HepG2 (cell line): ENCODE measurements around the gene OGFR. TPM values are rescaled to one million over a fixed set of nuclear protein-coding genes. Genes with fewer than 3 reads are reported as not detected.

Experiments
- AGO2 ChIP-seq: fragments of 200-400 bp; formaldehyde crosslinking; optimal IDR thresholded peaks from 2 replicates; pipeline ENCODE3; 2017; ENCODE audit warnings: mild to moderate bottlenecking, low read depth, low read length, moderate library complexity
- HOXA5 ChIP-seq: sonication (generic); formaldehyde crosslinking; IDR thresholded peaks from 2 replicates; pipeline ENCODE4 v1.4.0; 2020; ENCODE audit warnings: missing genetic modification reagents
- KMT2B ChIP-seq: IDR thresholded peaks from 2 replicates; pipeline ENCODE4 v1.6.1; 2016; ENCODE audit warnings: missing genetic modification reagents, missing compliant biosample characterization
- MED13 ChIP-seq: sonication (generic); formaldehyde crosslinking; IDR thresholded peaks from 2 replicates; pipeline ENCODE4 v1.5.0; 2020; ENCODE audit warnings: missing genetic modification reagents
- MEF2D ChIP-seq: sonication (generic); formaldehyde crosslinking; IDR thresholded peaks from 2 replicates; pipeline ENCODE4 v1.5.1; 2020; ENCODE audit warnings: mild to moderate bottlenecking, missing genetic modification reagents
- NCOA1 ChIP-seq: sonication (generic); formaldehyde crosslinking; IDR thresholded peaks from 2 replicates; pipeline ENCODE4 v1.9.0; 2021; ENCODE audit warnings: missing genetic modification reagents
- PHF20 ChIP-seq: sonication (generic); formaldehyde crosslinking; IDR thresholded peaks from 2 replicates; pipeline ENCODE4 v1.5.0; 2020; ENCODE audit warnings: mild to moderate bottlenecking, missing genetic modification reagents
- PITX1 ChIP-seq: sonication (generic); formaldehyde crosslinking; IDR thresholded peaks from 2 replicates; pipeline ENCODE4 v1.5.1; 2020; ENCODE audit warnings: mild to moderate bottlenecking, missing genetic modification reagents
- RARG ChIP-seq: sonication (generic); formaldehyde crosslinking; IDR thresholded peaks from 2 replicates; pipeline ENCODE4 v1.4.0; 2020; ENCODE audit warnings: low read depth, mild to moderate bottlenecking, missing genetic modification reagents
- SMC3 ChIP-seq: IDR thresholded peaks from 2 replicates; pipeline ENCODE4 v1.6.1; 2011; ENCODE audit warnings: low read length, improper control_type of control experiment
- SNAPC2 ChIP-seq: sonication (generic); formaldehyde crosslinking; IDR thresholded peaks from 2 replicates; pipeline ENCODE4 v1.8.1; 2022; ENCODE audit warnings: mild to moderate bottlenecking, missing genetic modification reagents
- ZBTB7B ChIP-seq: sonication (generic); formaldehyde crosslinking; IDR thresholded peaks from 2 replicates; pipeline ENCODE4 v1.4.0; 2020; ENCODE audit warnings: missing genetic modification reagents
- ZFP36 ChIP-seq: fragments of 150-350 bp; IDR thresholded peaks from 2 replicates; pipeline ENCODE4 v1.6.1; 2018; ENCODE audit warnings: borderline replicate concordance, low read length, low read depth; ENCODE audit not compliant: partially characterized antibody
- ZMYM3 ChIP-seq: sonication (generic); formaldehyde crosslinking; IDR thresholded peaks from 2 replicates; pipeline ENCODE4 v1.5.1; 2020; ENCODE audit warnings: mild to moderate bottlenecking, missing genetic modification reagents
- ZNF101 ChIP-seq: sonication (generic); formaldehyde crosslinking; IDR thresholded peaks from 2 replicates; pipeline ENCODE4 v1.4.0; 2020; ENCODE audit warnings: mild to moderate bottlenecking, low read depth, missing genetic modification reagents, borderline replicate concordance
- ZNF235 ChIP-seq: sonication (generic); formaldehyde crosslinking; IDR thresholded peaks from 2 replicates; pipeline ENCODE4 v1.8.1; 2023; ENCODE audit warnings: mild to moderate bottlenecking, missing genetic modification reagents, borderline replicate concordance
- ZNF256 ChIP-seq: sonication (generic); formaldehyde crosslinking; conservative IDR thresholded peaks from 2 replicates; pipeline ENCODE4 v1.4.0; 2020; ENCODE audit warnings: missing genetic modification reagents
- ZNF333 ChIP-seq: sonication (generic); formaldehyde crosslinking; IDR thresholded peaks from 2 replicates; pipeline ENCODE4 v1.4.0; 2020; ENCODE audit warnings: mild to moderate bottlenecking, missing genetic modification reagents, borderline replicate concordance
- ZNF496 ChIP-seq: sonication (generic); formaldehyde crosslinking; IDR thresholded peaks from 2 replicates; pipeline ENCODE4 v1.8.1; 2023; ENCODE audit warnings: mild to moderate bottlenecking, moderate library complexity, missing genetic modification reagents; ENCODE audit not compliant: insufficient replicate concordance
- ZNF501 ChIP-seq: sonication (generic); formaldehyde crosslinking; IDR thresholded peaks from 2 replicates; pipeline ENCODE4 v1.5.1; 2020; ENCODE audit warnings: mild to moderate bottlenecking, moderate library complexity, missing genetic modification reagents
- ZNF549 ChIP-seq: sonication (generic); formaldehyde crosslinking; IDR thresholded peaks from 2 replicates; pipeline ENCODE4 v1.5.0; 2020; ENCODE audit warnings: missing genetic modification reagents
- ZNF550 ChIP-seq: sonication (generic); formaldehyde crosslinking; IDR thresholded peaks from 2 replicates; pipeline ENCODE4 v1.4.0; 2020; ENCODE audit warnings: mild to moderate bottlenecking, missing genetic modification reagents, borderline replicate concordance
- ZNF577 ChIP-seq: sonication (generic); formaldehyde crosslinking; IDR thresholded peaks from 2 replicates; pipeline ENCODE4 v1.4.0; 2020; ENCODE audit warnings: mild to moderate bottlenecking, low read depth, missing genetic modification reagents, borderline replicate concordance
- ZNF619 ChIP-seq: sonication (generic); formaldehyde crosslinking; IDR thresholded peaks from 2 replicates; pipeline ENCODE4 v1.4.0; 2020; ENCODE audit warnings: mild to moderate bottlenecking, missing genetic modification reagents
- ZNF709 ChIP-seq: sonication (generic); formaldehyde crosslinking; IDR thresholded peaks from 2 replicates; pipeline ENCODE4 v1.5.0; 2020; ENCODE audit warnings: mild to moderate bottlenecking, missing genetic modification reagents
- ZNF749 ChIP-seq: sonication (generic); formaldehyde crosslinking; IDR thresholded peaks from 2 replicates; pipeline ENCODE4 v1.8.0; 2022; ENCODE audit warnings: mild to moderate bottlenecking, missing genetic modification reagents, moderate library complexity, borderline replicate concordance
- polyA plus RNA-seq, 8 experiments: library from polyadenylated mRNA; depleted of rRNA in 3 of 8; stranded (reverse) in 7 of 8; unstranded in 1 of 8; fragments of >200 nt; fragmentation: Illumina TruSeq in 4 of 8; extraction: Trizol in 4 of 8; gene quantifications; 2 replicates each; pipeline versions ENCODE4 v1.2.1 to v1.2.3, GENCODE V29; 2011 to 2016; ENCODE audit warnings: low read depth in 4 of 8, missing spikeins in 1 of 8, mixed read lengths in 1 of 8; ENCODE audit not compliant: insufficient read depth in 1 of 8
- total RNA-seq, 5 experiments: library from RNA; depleted of rRNA; stranded (reverse); fragments of >200 nt; fragmentation: Illumina TruSeq; extraction: Trizol; gene quantifications; 2 replicates each; pipeline ENCODE4 v1.2.3, GENCODE V29; 2016; ENCODE audit warnings: low read depth in 1 of 5
- TF ChIP-seq, protein P1 (sequence below): sonication (generic); formaldehyde crosslinking; IDR thresholded peaks from 2 replicates; pipeline ENCODE4 v1.8.1; 2023; ENCODE audit warnings: mild to moderate bottlenecking, inconsistent platforms, moderate library complexity, missing genetic modification reagents, borderline replicate concordance
- TF ChIP-seq, protein P2 (sequence below): sonication (generic); formaldehyde crosslinking; IDR thresholded peaks from 2 replicates; pipeline ENCODE4 v1.8.1; 2023; ENCODE audit warnings: mild to moderate bottlenecking, missing genetic modification reagents
- TF ChIP-seq, protein P3 (sequence below): sonication (generic); formaldehyde crosslinking; IDR thresholded peaks from 2 replicates; pipeline ENCODE4 v1.4.0; 2020; ENCODE audit warnings: mild to moderate bottlenecking, missing genetic modification reagents

Gene OGFR
- total and polyA plus RNA-seq, 2 of the 13 experiments (the other 11 are each of a cell fraction or from before 2014, with no cell fraction given) = 47.7 to 81.8 TPM

DNA sequence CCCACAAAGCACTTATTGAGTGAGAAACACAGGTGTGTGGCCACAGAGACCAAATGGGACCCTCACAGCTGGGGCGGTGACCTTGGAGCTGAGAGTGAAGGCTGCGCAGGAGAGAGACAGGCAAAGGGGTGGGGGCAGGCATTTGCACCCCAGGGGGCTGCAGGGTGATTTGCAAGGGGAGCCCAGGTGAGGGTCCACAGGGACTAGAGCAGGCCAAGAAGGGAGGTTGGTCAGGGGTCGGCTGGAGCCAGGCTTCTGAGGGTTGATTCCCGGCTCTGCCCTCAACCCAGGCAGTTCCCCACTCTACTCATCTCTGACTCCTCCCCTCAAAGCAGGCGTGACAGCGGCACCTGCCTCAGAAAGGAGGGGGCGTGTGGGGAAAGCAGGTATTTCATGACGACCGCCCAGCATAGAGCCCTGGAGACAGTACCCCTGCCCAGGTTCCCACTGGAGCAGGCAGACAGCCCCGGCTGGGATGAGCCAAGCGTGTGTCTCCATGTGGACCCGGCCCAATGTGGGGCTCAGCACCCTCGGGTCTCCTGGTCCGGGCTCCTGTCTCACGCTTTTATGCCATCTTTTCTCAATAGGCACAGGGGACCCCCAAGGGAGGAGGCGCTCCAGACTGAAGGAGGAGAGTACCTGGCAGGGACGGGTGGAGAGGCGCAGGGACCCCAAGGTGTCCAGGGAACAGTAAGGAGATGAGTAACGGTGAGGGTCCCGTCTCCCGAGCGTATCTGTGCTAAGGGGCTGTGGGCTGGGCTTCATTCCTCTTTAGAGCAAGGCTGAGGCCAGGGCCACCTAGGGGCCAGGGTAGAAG lies 11.5 kb upstream of the OGFR start (continued):
- TF ChIP-seq PHF20 (CRISPR knock-in tag) (no peak), ZFP36 (no peak), ZNF101 (no peak), NCOA1 (CRISPR knock-in tag) (no peak), KMT2B (CRISPR knock-in tag) (no peak), ZNF496 (no peak), ZNF577 (no peak), SMC3 (no peak), ZNF549 (CRISPR knock-in tag) (no peak), SNAPC2 (CRISPR knock-in tag) (0 out of 2 replicates have a peak, but pooled peaks have one; percentile 7), ZNF709 (CRISPR knock-in tag) (peak; percentile 13; the same call in 1 of the 2 replicates), MEF2D (CRISPR knock-in tag) (no peak), RARG (CRISPR knock-in tag) (no peak), HOXA5 (CRISPR knock-in tag) (no peak), ZBTB7B (CRISPR knock-in tag) (no peak), PITX1 (CRISPR knock-in tag) (no peak), ZNF501 (CRISPR knock-in tag) (peak; percentile 36), ZNF333 (no peak), ZMYM3 (CRISPR knock-in tag) (no peak), ZNF235 (CRISPR knock-in tag) (no peak), ZNF256 (CRISPR knock-in tag) (no peak), MED13 (no peak), ZNF619 (CRISPR knock-in tag) (no peak), AGO2 (no peak), ZNF550 (no peak), ZNF749 (0 out of 2 replicates have a peak, but pooled peaks have one; percentile 23)
- TF ChIP-seq, protein P1, sequence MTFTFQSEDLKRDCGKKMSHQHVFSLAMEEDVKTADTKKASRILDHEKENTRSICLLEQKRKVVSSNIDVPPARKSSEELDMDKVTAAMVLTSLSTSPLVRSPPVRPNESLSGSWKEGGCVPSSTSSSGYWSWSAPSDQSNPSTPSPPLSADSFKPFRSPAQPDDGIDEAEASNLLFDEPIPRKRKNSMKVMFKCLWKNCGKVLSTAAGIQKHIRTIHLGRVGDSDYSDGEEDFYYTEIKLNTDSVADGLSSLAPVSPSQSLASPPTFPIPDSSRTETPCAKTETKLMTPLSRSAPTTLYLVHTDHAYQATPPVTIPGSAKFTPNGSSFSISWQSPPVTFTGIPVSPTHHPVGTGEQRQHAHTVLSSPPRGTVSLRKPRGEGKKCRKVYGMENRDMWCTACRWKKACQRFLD (CRISPR knock-in tag) = no peak
- TF ChIP-seq, protein P2, sequence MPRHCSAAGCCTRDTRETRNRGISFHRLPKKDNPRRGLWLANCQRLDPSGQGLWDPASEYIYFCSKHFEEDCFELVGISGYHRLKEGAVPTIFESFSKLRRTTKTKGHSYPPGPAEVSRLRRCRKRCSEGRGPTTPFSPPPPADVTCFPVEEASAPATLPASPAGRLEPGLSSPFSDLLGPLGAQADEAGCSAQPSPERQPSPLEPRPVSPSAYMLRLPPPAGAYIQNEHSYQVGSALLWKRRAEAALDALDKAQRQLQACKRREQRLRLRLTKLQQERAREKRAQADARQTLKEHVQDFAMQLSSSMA (CRISPR knock-in tag) = no peak; the same call in 1 of the 2 replicates
- TF ChIP-seq, protein P3, sequence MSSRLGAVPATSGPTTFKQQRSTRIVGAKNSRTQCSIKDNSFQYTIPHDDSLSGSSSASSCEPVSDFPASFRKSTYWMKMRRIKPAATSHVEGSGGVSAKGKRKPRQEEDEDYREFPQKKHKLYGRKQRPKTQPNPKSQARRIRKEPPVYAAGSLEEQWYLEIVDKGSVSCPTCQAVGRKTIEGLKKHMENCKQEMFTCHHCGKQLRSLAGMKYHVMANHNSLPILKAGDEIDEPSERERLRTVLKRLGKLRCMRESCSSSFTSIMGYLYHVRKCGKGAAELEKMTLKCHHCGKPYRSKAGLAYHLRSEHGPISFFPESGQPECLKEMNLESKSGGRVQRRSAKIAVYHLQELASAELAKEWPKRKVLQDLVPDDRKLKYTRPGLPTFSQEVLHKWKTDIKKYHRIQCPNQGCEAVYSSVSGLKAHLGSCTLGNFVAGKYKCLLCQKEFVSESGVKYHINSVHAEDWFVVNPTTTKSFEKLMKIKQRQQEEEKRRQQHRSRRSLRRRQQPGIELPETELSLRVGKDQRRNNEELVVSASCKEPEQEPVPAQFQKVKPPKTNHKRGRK = 0 out of 2 replicates have a peak, but pooled peaks have one; percentile 13
